Endothelial cell of umbilical vein (primary cell): Measurements from ENCODE around the gene UBA6. TPM values are rescaled to one million over a fixed set of nuclear protein-coding genes. Genes with fewer than 3 reads are reported as not detected.

Experiments used
- BruUV-seq: library from RNA; stranded (reverse); fragments of 400-500 nt; replicated peaks from 2 replicates; lab custom pipeline; 2021; lab: Mats Ljungman, UMichigan
- CTCF ChIA-PET: fragments of 300-600, 350-600 bp; sonication (Branson Sonifier 250); formaldehyde crosslinking; loops from one replicate; lab custom pipeline; 2021; ENCODE audit warnings: antibody characterized with exemption, inconsistent platforms; lab: Charles Lee
- POLR2A ChIA-PET: fragments of 300-600, 350-600 bp; sonication (Branson Sonifier 250); formaldehyde crosslinking; loops from one replicate; lab custom pipeline; 2021; ENCODE audit warnings: antibody characterized with exemption, inconsistent platforms; lab: Charles Lee
- DNase-seq: peaks from one replicate; pipeline ENCODE4 v3.0.0-alpha.2; 2011; ENCODE audit warnings: low read depth, low spot score
- FAIRE-seq: peaks from 2 replicates; lab custom pipeline; 2011; peaks lifted over from hg19 to GRCh38; lab: Jason Lieb, UNC
- H2AFZ ChIP-seq: 2 replicates; pipeline ENCODE4 v1.6.0; 2012; ENCODE audit warnings: low read depth, low read length, control low read depth, inconsistent platforms
- H3K27ac ChIP-seq: 2 replicates; pipeline ENCODE4 v1.5.1; 2011; ENCODE audit warnings: low read depth, mild to moderate bottlenecking, control low read depth, low read length, moderate library complexity; ENCODE audit not compliant: insufficient read depth
- H3K27me3 ChIP-seq, 2 experiments: 2 replicates each; pipeline versions ENCODE4 v1.6.0 to v1.6.1; 2011; ENCODE audit warnings: low read length in 2 of 2, mixed read lengths in 1 of 2; ENCODE audit not compliant: control insufficient read depth in 2 of 2, insufficient read depth in 2 of 2
- H3K36me3 ChIP-seq, 2 experiments: 2 replicates in 1 of 2; 3 replicates in 1 of 2; pipeline ENCODE4 v1.5.1; 2011; ENCODE audit warnings: low read length in 2 of 2, mild to moderate bottlenecking in 1 of 2, moderate library complexity in 1 of 2; ENCODE audit not compliant: control insufficient read depth in 2 of 2, insufficient read depth in 2 of 2; ENCODE audit errors: extremely low read depth in 1 of 2
- H3K4me1 ChIP-seq: 3 replicates; pipeline ENCODE4 v1.5.1; 2011; ENCODE audit warnings: mild to moderate bottlenecking, low read length; ENCODE audit not compliant: control insufficient read depth, insufficient read depth; ENCODE audit errors: extremely low read depth
- H3K4me2 ChIP-seq: 2 replicates; pipeline ENCODE4 v1.6.1; 2011; ENCODE audit warnings: low read length, control low read depth, mixed read lengths; ENCODE audit not compliant: insufficient read depth
- H3K4me3 ChIP-seq, 3 experiments: fragments of 200-600 bp in 1 of 3; sonication (generic), shearing (Covaris generic) in 1 of 3; replicated peaks in 1 of 3; 2 replicates each; pipeline ENCODE4 v1.5.1; 2011 to 2016; ENCODE audit warnings: control low read depth in 3 of 3, low read length in 3 of 3, mild to moderate bottlenecking in 2 of 3, inconsistent platforms in 1 of 3, low read depth in 1 of 3, moderate library complexity in 1 of 3; ENCODE audit not compliant: insufficient read depth in 1 of 3
- H3K79me2 ChIP-seq: 2 replicates; pipeline ENCODE4 v1.6.0; 2012; ENCODE audit warnings: low read length, inconsistent platforms; ENCODE audit not compliant: control insufficient read depth, insufficient read depth
- H3K9ac ChIP-seq: replicated peaks from 2 replicates; pipeline ENCODE3; 2011; ENCODE audit warnings: low read length, control low read depth; ENCODE audit not compliant: insufficient read depth; ENCODE audit errors: extremely low read depth
- H3K9me1 ChIP-seq: replicated peaks from 3 replicates; pipeline ENCODE4 v1.6.0; 2011; ENCODE audit warnings: mild to moderate bottlenecking, low read length; ENCODE audit not compliant: control insufficient read depth, insufficient read depth; ENCODE audit errors: extremely low read depth
- H3K9me3 ChIP-seq: replicated peaks from 2 replicates; pipeline ENCODE4 v1.5.1; 2012; ENCODE audit warnings: low read length, inconsistent platforms; ENCODE audit not compliant: control insufficient read depth, insufficient read depth
- H4K20me1 ChIP-seq: replicated peaks from 2 replicates; pipeline ENCODE3; 2011; ENCODE audit warnings: mild to moderate bottlenecking, low read length; ENCODE audit not compliant: control insufficient read depth, insufficient read depth; ENCODE audit errors: extremely low read depth
- CTCF ChIP-seq, 2 donors: IDR thresholded peaks; 1 replicate in 1 of 2; 2 replicates in 1 of 2; pipeline ENCODE4 v1.5.1; 2011; ENCODE audit warnings: low read length in 2 of 2, mild to moderate bottlenecking in 2 of 2, moderate library complexity in 2 of 2, control low read depth in 1 of 2, inconsistent platforms in 1 of 2, low read depth in 1 of 2; ENCODE audit not compliant: insufficient read depth in 1 of 2; ENCODE audit errors: extremely low read depth in 1 of 2
- EZH2 ChIP-seq: IDR thresholded peaks from 2 replicates; pipeline ENCODE4 v1.6.1; 2012; ENCODE audit warnings: borderline replicate concordance, low read depth, mild to moderate bottlenecking, moderate library complexity, low read length, inconsistent platforms; ENCODE audit not compliant: severe bottlenecking
- FOS ChIP-seq: IDR thresholded peaks from 2 replicates; pipeline ENCODE4 v1.6.1; 2011; ENCODE audit warnings: mild to moderate bottlenecking, low read length, moderate library complexity, borderline replicate concordance; ENCODE audit not compliant: insufficient read depth
- GATA2 ChIP-seq: IDR thresholded peaks from 2 replicates; pipeline ENCODE4 v1.7.0; 2011; ENCODE audit warnings: low read depth, mild to moderate bottlenecking, moderate library complexity, mixed read lengths, low read length; ENCODE audit not compliant: insufficient read length, insufficient read depth
- JUN ChIP-seq: IDR thresholded peaks from 2 replicates; pipeline ENCODE4 v1.6.1; 2011; ENCODE audit warnings: borderline replicate concordance, low read depth; ENCODE audit not compliant: insufficient read length, insufficient read depth
- MYC ChIP-seq: IDR thresholded peaks from one replicate; pipeline ENCODE4 v1.6.1; 2011; ENCODE audit warnings: mild to moderate bottlenecking, low read depth, low read length
- POLR2A ChIP-seq: IDR thresholded peaks from 2 replicates; pipeline ENCODE4 v1.6.1; 2012; ENCODE audit warnings: low read depth, mild to moderate bottlenecking, control low read depth, low read length
- dilution Hi-C: fragments of 300-500 bp; cut with MboI; formaldehyde crosslinking; loops from one replicate; pipeline ENCODE4 v1.15.0; 2019; ENCODE audit warnings: low sequenced_read_pairs; ENCODE audit not compliant: extremely low pct_ligation_motif_present
- intact Hi-C: fragments of 100-400 bp; cut with micrococcal nuclease; formaldehyde crosslinking; loops from one replicate; pipeline ENCODE4 v1.10.0; 2022
- polyA plus RNA-seq, 4 experiments: library from polyadenylated mRNA; depleted of rRNA in 3 of 4; stranded (reverse) in 3 of 4; unstranded in 1 of 4; fragments of >200 nt; gene quantifications; 2 replicates each; pipeline versions ENCODE4 v1.2.1 to v1.2.3, GENCODE V29; 2011 to 2012; ENCODE audit warnings: missing spikeins in 1 of 4
- total RNA-seq: library from RNA; stranded (reverse); gene quantifications from 2 replicates; pipeline ENCODE4 v1.2.3, GENCODE V29; 2021
- TF ChIP-seq, protein P1 (sequence below): IDR thresholded peaks from 2 replicates; pipeline ENCODE4 v1.6.1; 2011; ENCODE audit not compliant: insufficient read depth, insufficient read length

UBA6 gene
- total and polyA plus RNA-seq, 2 donors (not counting 3 experiments of a cell fraction or from before 2014, with no cell fraction given) = 30.9 to 96.4 TPM

DNA sequence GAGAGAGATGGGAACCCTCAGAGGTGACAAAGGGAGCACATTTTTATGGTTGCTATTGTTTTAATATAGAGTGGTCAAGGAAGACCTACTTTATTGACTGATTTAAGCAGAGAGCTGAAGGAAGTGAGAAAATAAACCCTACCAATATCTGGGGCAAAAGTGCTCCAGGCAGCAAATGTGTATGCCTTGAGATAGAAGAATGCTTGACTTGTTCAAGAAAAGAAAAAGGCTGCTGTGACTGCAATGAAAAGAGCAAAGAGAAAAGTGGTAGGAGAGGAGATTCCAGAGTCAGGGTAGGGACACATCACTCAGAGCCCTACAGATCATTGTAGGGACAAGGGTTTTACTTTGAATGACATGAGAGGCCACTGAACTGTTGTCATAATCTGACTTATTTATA, 116.5 kb downstream of the UBA6 start:
- H3K4me2 ChIP-seq = no peak overlapping the region
- CTCF ChIA-PET = no interaction called here
- H2AFZ ChIP-seq = no peak overlapping the region
- FAIRE-seq (no peak), DNase-seq (no peak)
- no peak overlapping the region for H3K4me3 ChIP-seq
- no peaks in the 10 kb centered on the region for H3K36me3 ChIP-seq
- no peak overlapping the region for H3K9ac ChIP-seq
- dilution Hi-C loops (no loop called here), intact Hi-C loops (no loop called here)
- H4K20me1 ChIP-seq = no peaks in the 10 kb centered on the region
- H3K27ac ChIP-seq = no peak overlapping the region
- POLR2A ChIA-PET = no interaction called here
- H3K9me1 ChIP-seq = no peaks in the 10 kb centered on the region
- TF ChIP-seq, protein P1, sequence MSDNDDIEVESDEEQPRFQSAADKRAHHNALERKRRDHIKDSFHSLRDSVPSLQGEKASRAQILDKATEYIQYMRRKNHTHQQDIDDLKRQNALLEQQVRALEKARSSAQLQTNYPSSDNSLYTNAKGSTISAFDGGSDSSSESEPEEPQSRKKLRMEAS = no peak
- TF ChIP-seq EZH2 = no peak
- H3K27me3 ChIP-seq = no peaks in the 10 kb centered on the region
- BruUV-seq = no TSS peak
- H3K79me2 ChIP-seq = no peaks in the 10 kb centered on the region
- H3K9me3 ChIP-seq = no peaks in the 10 kb centered on the region
- H3K4me1 ChIP-seq = no peaks in the 10 kb centered on the region

DNA sequence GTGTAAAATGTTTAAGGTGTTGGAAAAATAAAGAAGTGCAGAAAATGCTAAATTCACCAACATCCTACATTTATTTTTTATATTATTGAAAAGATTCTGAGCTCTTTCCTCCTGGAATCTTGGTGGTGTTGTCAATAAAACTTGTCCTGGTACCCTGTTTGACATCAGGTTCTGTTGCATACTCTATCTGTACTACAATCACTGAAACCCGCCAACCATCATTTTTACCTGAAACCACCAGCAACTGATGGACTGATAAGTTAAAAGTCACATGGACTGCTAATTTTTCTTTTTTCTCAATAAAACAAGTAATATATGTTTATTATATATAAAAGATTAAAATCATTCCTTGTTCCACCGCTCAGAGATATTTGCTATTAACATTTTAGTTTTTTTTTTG, 119.0 kb downstream of the UBA6 start:
- no peaks in the 10 kb centered on the region for H3K36me3 ChIP-seq
- no peaks in the 10 kb centered on the region for H3K4me1 ChIP-seq
- TF ChIP-seq FOS (no peak), POLR2A (no peak), JUN (no peak), CTCF (IDR thresholded peaks at IDR 0.05; ENCODE audit: extremely low read depth in 1 of 2, insufficient read depth in 1 of 2, low read depth in 1 of 2, low read length in 2 of 2) (no peak), EZH2 (no peak), MYC (no peak), GATA2 (no peak)
- TF ChIP-seq, protein P1 = no peak
- H3K27ac ChIP-seq = no peak overlapping the region
- no peak overlapping the region for H3K4me2 ChIP-seq
- POLR2A ChIA-PET = no interaction called here
- FAIRE-seq (no peak), DNase-seq (no peak)
- CTCF ChIA-PET = no interaction called here
- H3K9ac ChIP-seq = no peak overlapping the region
- no peak overlapping the region for H3K4me3 ChIP-seq
- BruUV-seq = no TSS peak
- H3K9me3 ChIP-seq = no peaks in the 10 kb centered on the region
- dilution Hi-C loops = no loop called here
- H3K9me1 ChIP-seq = no peaks in the 10 kb centered on the region
- no peaks in the 10 kb centered on the region for H3K79me2 ChIP-seq
- no peaks in the 10 kb centered on the region for H3K27me3 ChIP-seq
- intact Hi-C loops = no loop called here
- H2AFZ ChIP-seq = no peak overlapping the region
- no peaks in the 10 kb centered on the region for H4K20me1 ChIP-seq
